Testis (tissue), 5 donors: ENCODE results near the gene STXBP5. TPM values are rescaled to one million over a fixed set of nuclear protein-coding genes. Genes with fewer than 3 reads are reported as not detected.

ENCODE experiments used
- DNase-seq: peaks from one replicate; pipeline ENCODE4 v3.0.0-alpha.2; 2019
- H3K27ac ChIP-seq, 2 donors: fragments of 200-600 bp; sonication (generic); one replicate each; pipeline ENCODE4 v1.5.1; 2019
- H3K27me3 ChIP-seq: fragments of 200-600 bp; sonication (generic); one replicate; pipeline ENCODE4 v1.5.1; 2019
- H3K36me3 ChIP-seq: fragments of 200-600 bp; sonication (generic); one replicate; pipeline ENCODE4 v1.5.1; 2017; ENCODE audit warnings: low read depth; ENCODE audit errors: missing control alignments
- H3K4me1 ChIP-seq: fragments of 200-600 bp; sonication (generic); one replicate; pipeline ENCODE4 v1.5.1; 2019
- H3K4me3 ChIP-seq, 2 donors: fragments of 200-600 bp; sonication (generic); one replicate each; pipeline ENCODE4 v1.5.1; 2017 to 2019
- H3K9me3 ChIP-seq: fragments of 200-600 bp; sonication (generic); one replicate; pipeline ENCODE4 v1.5.1; 2017
- POLR2A ChIP-seq: fragments of 450-650 bp; IDR thresholded peaks from one replicate; pipeline ENCODE4 v1.6.1; 2017; ENCODE audit warnings: antibody characterized with exemption, mild to moderate bottlenecking, moderate library complexity
- WGBS, 2 donors: methylation state at CpG; one replicate each; pipeline ENCODE4 v1.1.5; 2018; 5-methylcytosine and 5-hydroxymethylcytosine counted together
- intact Hi-C: fragments of 100-400 bp; cut with DNase I; formaldehyde crosslinking; loops from one replicate; pipeline ENCODE4 v1.15.1; 2023; ENCODE audit warnings: low total_unique reads
- long read RNA-seq, 2 donors: transcript quantifications; one replicate each; lab custom pipeline, GENCODE V29; 2026
- polyA plus RNA-seq: library from polyadenylated mRNA; stranded (reverse); fragments of 350-450 nt; fragmentation: Illumina TruSeq; extraction: RNeasy Lipid Tissue Mini Kit (QIAGEN cat#74804); gene quantifications from one replicate; pipeline ENCODE4 v1.2.3, GENCODE V29; 2014; ENCODE audit warnings: low read depth, low replicate concordance; ENCODE audit not compliant: insufficient read depth
- total RNA-seq, 2 donors: library from RNA; depleted of rRNA; stranded (reverse); fragments of >200 nt; gene quantifications; one replicate each; pipeline ENCODE4 v1.2.3, GENCODE V29; 2016
- TF ChIP-seq, protein P1 (sequence below), 3 experiments: fragments of 450-650 bp in 2 of 3; fragments of 200-600 bp in 1 of 3; sonication (generic) in 1 of 3; IDR thresholded peaks; one replicate each; pipeline ENCODE4 v1.5.1; 2016 to 2019; ENCODE audit warnings: antibody characterized with exemption in 3 of 3, mild to moderate bottlenecking in 2 of 3, moderate library complexity in 1 of 3

Gene STXBP5
- total RNA-seq = 10 to 100 TPM; 29.9 to 47.4 TPM
- 43.5 TPM for polyA plus RNA-seq
- long read RNA-seq, donor 1, full-length matches to known transcripts = 1 of 1 reads
- long read RNA-seq, donor 1, partial matches to known transcripts = 0 of 1 reads
- long read RNA-seq, donor 1, other reads (novel, unspliced or antisense) = 0 of 1 reads
- long read RNA-seq, donor 2 = 0 reads

DNA sequence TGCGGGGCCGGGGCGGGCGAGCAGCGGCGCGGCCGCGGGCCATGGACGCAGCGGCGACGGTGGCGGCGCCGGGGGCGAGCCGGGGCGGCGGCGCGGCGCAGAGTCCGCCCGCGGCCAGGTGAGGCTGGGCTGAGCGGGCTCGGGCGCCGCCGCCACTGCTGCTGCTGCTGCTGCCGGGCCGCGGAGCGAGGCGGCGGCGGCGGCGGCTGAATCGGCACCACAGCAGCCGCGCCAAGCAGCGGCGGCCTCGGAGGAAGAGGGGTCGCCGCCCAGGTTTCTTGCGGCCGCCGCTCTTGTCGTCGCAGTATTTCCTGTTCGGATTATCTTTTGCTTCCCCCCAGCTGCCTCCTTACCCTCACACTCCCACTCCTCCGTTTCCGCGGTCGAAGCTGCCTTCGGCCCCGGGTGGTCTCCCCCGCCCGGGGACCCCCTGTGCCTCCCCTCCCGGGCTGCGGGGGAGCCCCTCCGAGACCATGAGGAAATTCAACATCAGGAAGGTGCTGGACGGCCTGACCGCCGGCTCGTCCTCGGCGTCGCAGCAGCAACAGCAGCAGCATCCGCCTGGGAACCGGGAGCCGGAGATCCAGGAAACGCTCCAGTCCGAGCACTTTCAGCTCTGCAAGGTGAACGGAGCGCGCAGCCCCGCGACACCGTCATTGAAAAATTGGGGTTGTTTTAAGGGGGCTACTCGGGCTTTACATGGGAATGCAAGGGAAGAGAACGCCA, at the start of gene STXBP5:
TSS of gene STXBP5 (plus strand) at position 358 of the 726 bp plus-strand sequence. CDS start at position 474, 116 bp downstream.
- 0% methylated on average over 26 to 58 of the region's 85 CpGs for WGBS, 2 donors
- TF ChIP-seq POLR2A = no peak
- TF ChIP-seq, protein P1, sequence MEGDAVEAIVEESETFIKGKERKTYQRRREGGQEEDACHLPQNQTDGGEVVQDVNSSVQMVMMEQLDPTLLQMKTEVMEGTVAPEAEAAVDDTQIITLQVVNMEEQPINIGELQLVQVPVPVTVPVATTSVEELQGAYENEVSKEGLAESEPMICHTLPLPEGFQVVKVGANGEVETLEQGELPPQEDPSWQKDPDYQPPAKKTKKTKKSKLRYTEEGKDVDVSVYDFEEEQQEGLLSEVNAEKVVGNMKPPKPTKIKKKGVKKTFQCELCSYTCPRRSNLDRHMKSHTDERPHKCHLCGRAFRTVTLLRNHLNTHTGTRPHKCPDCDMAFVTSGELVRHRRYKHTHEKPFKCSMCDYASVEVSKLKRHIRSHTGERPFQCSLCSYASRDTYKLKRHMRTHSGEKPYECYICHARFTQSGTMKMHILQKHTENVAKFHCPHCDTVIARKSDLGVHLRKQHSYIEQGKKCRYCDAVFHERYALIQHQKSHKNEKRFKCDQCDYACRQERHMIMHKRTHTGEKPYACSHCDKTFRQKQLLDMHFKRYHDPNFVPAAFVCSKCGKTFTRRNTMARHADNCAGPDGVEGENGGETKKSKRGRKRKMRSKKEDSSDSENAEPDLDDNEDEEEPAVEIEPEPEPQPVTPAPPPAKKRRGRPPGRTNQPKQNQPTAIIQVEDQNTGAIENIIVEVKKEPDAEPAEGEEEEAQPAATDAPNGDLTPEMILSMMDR (IDR thresholded peaks at IDR 0.05) = peak in 1 of 3 experiments; percentile 12

DNA sequence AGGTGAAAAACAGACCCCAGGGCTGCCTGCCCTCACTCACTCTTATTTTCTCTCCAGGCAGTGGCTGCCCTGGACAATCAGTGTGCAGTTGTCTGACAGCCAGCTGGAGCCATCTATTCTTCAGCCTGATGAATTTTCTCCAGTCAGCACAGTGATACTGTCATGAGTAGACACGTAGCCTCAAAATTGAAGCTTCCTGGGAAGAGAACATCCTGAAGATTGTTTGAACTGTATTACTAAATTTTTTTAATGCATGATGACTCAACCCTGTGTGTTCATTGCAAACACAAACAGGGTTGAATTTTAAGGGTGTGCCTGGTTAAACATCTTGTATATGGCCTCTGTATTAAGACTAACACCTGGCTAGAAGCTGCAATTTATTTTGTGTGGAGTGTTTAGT, 49.8 kb upstream of the STXBP5 start:
- Histone ChIP-seq H3K27me3 (no peaks in the 10 kb centered on the region), H3K4me3 (no peak overlapping the region), H3K4me1 (no peaks in the 10 kb centered on the region), H3K27ac (no peak overlapping the region), H3K36me3 (no peaks in the 10 kb centered on the region), H3K9me3 (no peaks in the 10 kb centered on the region)
- WGBS, 2 donors = 91 to 95% methylated on average over 1 of the region's 1 CpG
- intact Hi-C loops = no loop called here
- no peak for DNase-seq
- TF ChIP-seq, protein P1 (IDR thresholded peaks at IDR 0.05) = no peak
- TF ChIP-seq POLR2A = no peak

More for the DNA sequence above, at the start of gene STXBP5:
- intact Hi-C loops = no loop called here
- Histone ChIP-seq H3K36me3 (no peaks in the 10 kb centered on the region), H3K9me3 (no peaks in the 10 kb centered on the region), H3K27ac (peak within 1 kb of the TSS; percentile 94 to 99), H3K4me1 (no peaks in the 10 kb centered on the region), H3K4me3 (peak within 1 kb of the TSS; percentile 82 to 87), H3K27me3 (no peaks in the 10 kb centered on the region)
- DNase-seq = peak; percentile 72

DNA sequence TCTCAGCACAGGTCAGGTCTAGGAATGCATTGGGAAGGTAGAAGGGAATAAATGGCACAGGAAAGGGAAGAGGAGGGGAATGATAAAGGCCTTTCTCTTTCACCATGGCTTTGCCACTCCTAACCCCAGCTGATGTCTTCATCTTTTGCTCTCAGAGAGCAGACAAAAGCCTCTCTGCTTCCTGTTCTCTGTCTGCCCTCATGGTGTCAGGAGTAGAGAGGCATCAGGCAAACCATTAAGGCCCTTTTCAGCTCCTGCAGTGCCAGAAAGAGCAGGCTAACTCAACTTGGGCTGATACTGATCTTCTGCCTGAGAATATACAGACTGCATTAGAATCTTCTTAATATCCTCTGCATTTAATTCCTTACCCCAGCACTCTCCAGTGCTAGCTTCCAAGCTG, 48.0 kb upstream of the STXBP5 start:
- Histone ChIP-seq H3K4me3 (no peak overlapping the region), H3K27ac (no peak overlapping the region), H3K36me3 (no peaks in the 10 kb centered on the region), H3K27me3 (no peaks in the 10 kb centered on the region), H3K4me1 (no peaks in the 10 kb centered on the region), H3K9me3 (no peaks in the 10 kb centered on the region)
- intact Hi-C loops = no loop called here
- TF ChIP-seq, protein P1 (IDR thresholded peaks at IDR 0.05) = no peak
- no peak for TF ChIP-seq POLR2A
- no peak for DNase-seq

DNA sequence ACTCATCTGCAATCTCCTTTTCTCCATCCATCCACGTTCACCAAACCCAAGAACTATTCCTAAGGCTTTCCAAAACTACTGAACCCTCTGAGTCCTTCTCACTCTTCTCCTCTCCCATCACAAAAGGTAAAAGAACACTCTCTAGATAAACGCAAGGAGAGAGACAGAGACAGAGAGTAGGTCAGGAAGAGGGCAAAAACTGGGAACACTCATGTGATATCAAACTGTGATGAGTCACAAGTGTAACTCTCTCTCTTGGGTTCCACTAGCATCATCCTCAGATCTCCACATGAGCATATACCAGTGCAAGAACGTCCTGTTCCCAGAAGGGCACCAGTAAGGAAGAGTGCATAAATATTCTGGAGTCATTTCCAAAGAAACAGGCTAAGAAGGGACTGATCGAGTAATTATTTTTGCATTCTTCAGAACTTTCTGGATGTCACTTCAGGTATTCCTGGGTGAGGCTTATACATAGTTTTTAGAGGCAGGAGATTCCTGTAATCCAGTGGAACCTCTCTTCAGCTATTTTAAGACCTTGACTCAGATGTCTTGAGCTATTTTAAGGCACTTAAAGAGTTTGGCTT, 47.3 kb upstream of the STXBP5 start:
- no peaks in the 10 kb centered on the region for H3K27me3 ChIP-seq
- TF ChIP-seq, protein P1 (IDR thresholded peaks at IDR 0.05) = no peak
- no peak for TF ChIP-seq POLR2A
- no peak for DNase-seq
- H3K36me3 ChIP-seq = no peaks in the 10 kb centered on the region
- 74 to 78% methylated on average over 4 of the region's 4 CpGs for WGBS, 2 donors
- intact Hi-C loops = no loop called here
- H3K9me3 ChIP-seq = no peaks in the 10 kb centered on the region
- H3K27ac ChIP-seq = no peak overlapping the region
- no peak overlapping the region for H3K4me3 ChIP-seq
- no peaks in the 10 kb centered on the region for H3K4me1 ChIP-seq
